Memory B cell (primary cell): ENCODE results near the gene MCU.

ENCODE experiments used
- ATAC-seq: fragments of 150-1000 bp; cut with Tn5 transposase; 2 replicates; pipeline ENCODE4 v1.10.0; 2021; ENCODE audit warnings: low read depth, mild to moderate bottlenecking, moderate library complexity
- DNase-seq, 2 donors: peaks; one replicate each; pipeline ENCODE4 v3.0.0; 2022; ENCODE audit warnings: low spot score in 2 of 2
- H3K27ac Mint-ChIP-seq: one replicate; pipeline ENCODE4 v1.8.0; 2022; ENCODE audit warnings: mild to moderate bottlenecking, moderate library complexity, mixed read lengths
- H3K27me3 Mint-ChIP-seq: one replicate; pipeline ENCODE4 v1.8.0; 2022; ENCODE audit warnings: mixed read lengths
- H3K36me3 Mint-ChIP-seq: one replicate; pipeline ENCODE4 v1.8.0; 2022; ENCODE audit warnings: mild to moderate bottlenecking, mixed read lengths
- H3K4me1 Mint-ChIP-seq: one replicate; pipeline ENCODE4 v1.8.0; 2022; ENCODE audit warnings: mixed read lengths
- H3K4me3 Mint-ChIP-seq: one replicate; pipeline ENCODE4 v1.8.0; 2022; ENCODE audit warnings: mild to moderate bottlenecking, moderate library complexity, mixed read lengths
- H3K9me3 Mint-ChIP-seq: one replicate; pipeline ENCODE4 v1.8.0; 2022; ENCODE audit warnings: mixed read lengths

Gene MCU

DNA sequence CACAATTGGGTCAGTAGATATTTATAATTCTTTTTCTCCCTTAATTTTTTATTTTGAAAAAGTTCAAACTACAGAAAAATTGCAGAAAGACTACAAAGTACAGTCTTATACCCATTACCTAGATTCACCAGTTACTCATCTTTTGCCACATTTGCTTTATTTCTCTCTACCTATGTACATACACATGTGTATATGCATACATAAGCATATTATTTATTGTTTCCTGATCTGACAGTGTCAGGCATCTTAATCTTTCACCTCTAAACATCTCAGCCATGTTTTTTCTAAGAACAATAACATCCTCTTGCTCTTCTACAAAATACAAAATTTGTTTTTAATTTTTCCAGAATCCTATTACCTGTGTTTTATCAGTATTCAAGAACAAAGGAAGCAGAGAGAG is 133.2 kb downstream of the MCU start:
- H3K9me3 Mint-ChIP-seq, result no peaks in the 10 kb centered on the region
- H3K4me1 Mint-ChIP-seq, result peaks cover 2% of the 10 kb centered on the region
- H3K36me3 Mint-ChIP-seq, result peaks cover 6% of the 10 kb centered on the region
- no peak for DNase-seq
- H3K27ac Mint-ChIP-seq, result no peak overlapping the region
- H3K4me3 Mint-ChIP-seq, result no peak overlapping the region
- no peak for ATAC-seq
- no peaks in the 10 kb centered on the region for H3K27me3 Mint-ChIP-seq

DNA sequence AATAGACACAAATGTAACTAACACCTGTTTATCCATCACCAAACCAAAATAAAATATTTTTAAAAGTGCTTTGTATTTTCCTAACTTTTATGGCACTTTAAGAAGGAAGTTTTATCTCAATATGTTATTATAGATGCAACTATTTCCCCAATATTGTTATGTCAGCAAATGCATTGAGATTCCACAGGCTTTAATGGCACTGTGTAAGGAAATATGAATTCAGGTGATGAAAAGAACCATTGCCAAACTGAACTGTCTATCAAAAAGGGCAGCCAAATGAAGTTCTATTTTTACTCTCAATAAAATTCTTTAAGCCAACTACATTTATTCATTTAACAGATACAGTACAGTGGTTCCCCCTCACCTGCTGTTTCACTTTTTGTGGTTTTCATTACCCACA is 134.4 kb downstream of the MCU start:
- ATAC-seq (no peak), DNase-seq (no peak)
- H3K4me3 Mint-ChIP-seq, result no peak overlapping the region
- H3K9me3 Mint-ChIP-seq, result no peaks in the 10 kb centered on the region
- peaks cover 6% of the 10 kb centered on the region for H3K36me3 Mint-ChIP-seq
- no peaks in the 10 kb centered on the region for H3K27me3 Mint-ChIP-seq
- H3K4me1 Mint-ChIP-seq, result peaks cover 2% of the 10 kb centered on the region
- no peak overlapping the region for H3K27ac Mint-ChIP-seq

- Mint-ChIP-seq H3K27me3 (no peaks in the 10 kb centered on the region), H3K4me3 (no peak overlapping the region), H3K27ac (no peak overlapping the region), H3K4me1 (peaks cover 2% of the 10 kb centered on the region), H3K9me3 (no peaks in the 10 kb centered on the region), H3K36me3 (no peaks in the 10 kb centered on the region)
- ATAC-seq, result no peak
- no peak for DNase-seq
Measured at GRCh38 chr10:72828294-72828693, 136.4 kb downstream of the MCU start.

GRCh38 chr10:72830625-72831024 is 138.7 kb downstream of the MCU start:
- ATAC-seq, result no peak
- peaks cover 2% of the 10 kb centered on the region for H3K4me1 Mint-ChIP-seq

GRCh38 chr10:72831696-72832409 is 139.9 kb downstream of the MCU start:
- H3K9me3 Mint-ChIP-seq, result no peaks in the 10 kb centered on the region
- H3K36me3 Mint-ChIP-seq, result peaks cover 2% of the 10 kb centered on the region
- H3K4me3 Mint-ChIP-seq, result no peak overlapping the region
- H3K4me1 Mint-ChIP-seq, result no peaks in the 10 kb centered on the region
- no peak for DNase-seq
- H3K27me3 Mint-ChIP-seq, result no peaks in the 10 kb centered on the region
- peak overlapping the region; percentile 45 for H3K27ac Mint-ChIP-seq
- ATAC-seq, result no peak

More at GRCh38 chr10:72830625-72831024, 138.7 kb downstream of the MCU start:
- no peaks in the 10 kb centered on the region for H3K27me3 Mint-ChIP-seq
- no peaks in the 10 kb centered on the region for H3K9me3 Mint-ChIP-seq
- peaks cover 2% of the 10 kb centered on the region for H3K36me3 Mint-ChIP-seq
- no peak overlapping the region for H3K27ac Mint-ChIP-seq
- no peak overlapping the region for H3K4me3 Mint-ChIP-seq
- DNase-seq, result no peak

GRCh38 chr10:72832701-72833100 is 140.8 kb downstream of the MCU start:
- Mint-ChIP-seq H3K9me3 (no peaks in the 10 kb centered on the region), H3K27me3 (no peaks in the 10 kb centered on the region), H3K4me3 (no peak overlapping the region), H3K36me3 (peaks cover 2% of the 10 kb centered on the region), H3K4me1 (no peaks in the 10 kb centered on the region), H3K27ac (peak overlapping the region; percentile 45)
- ATAC-seq (no peak), DNase-seq (no peak)

DNA sequence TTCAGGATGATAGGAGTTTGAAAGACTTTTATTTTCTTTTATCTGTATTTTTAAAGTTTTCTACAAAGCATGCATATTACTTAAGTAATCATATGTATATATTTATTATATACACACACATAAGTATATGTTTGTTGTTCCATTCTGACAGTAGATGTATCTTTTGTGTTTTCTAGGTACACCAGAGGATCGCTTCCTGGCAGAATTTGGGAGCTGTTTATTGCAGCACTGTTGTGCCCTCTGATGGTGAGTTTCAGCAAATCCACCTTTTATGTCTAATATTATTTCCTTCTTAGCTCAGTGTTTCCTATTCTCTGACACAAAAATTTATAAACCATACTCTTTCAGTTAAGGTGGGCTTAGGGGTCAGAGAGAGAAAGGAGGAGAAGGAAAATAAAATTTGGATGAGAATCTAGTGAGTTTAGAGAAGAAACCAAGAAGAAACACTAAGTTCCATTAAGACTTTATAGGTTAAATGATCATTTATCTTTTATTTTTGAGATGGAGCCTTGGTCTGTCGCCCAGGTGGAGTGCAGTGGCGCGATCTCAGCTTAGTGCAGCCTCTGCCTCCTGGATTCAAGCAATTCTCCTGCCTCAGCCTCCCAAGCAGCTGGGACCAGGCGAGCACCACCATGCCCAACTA is 142.4 kb downstream of the MCU start:
- H3K9me3 Mint-ChIP-seq, result no peaks in the 10 kb centered on the region

DNA sequence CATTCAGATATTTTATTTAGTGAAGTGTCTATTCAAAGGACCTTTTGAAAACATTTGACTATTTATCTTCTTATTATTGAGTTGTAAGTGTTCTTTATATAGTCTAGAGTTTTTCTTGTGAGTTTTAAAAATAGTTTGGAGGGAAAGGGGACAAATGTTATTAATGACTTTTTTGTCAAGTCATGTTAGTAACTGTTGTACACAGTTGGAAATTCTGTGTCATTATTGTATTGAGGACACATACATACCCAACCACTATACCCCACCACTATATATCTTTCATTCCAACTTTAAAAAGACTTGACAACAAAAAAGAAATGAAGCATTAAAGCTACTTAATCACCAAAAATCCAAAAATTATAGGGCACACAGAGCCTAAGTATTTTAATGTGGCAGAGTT is 148.4 kb downstream of the MCU start:
- Mint-ChIP-seq H3K27me3 (no peaks in the 10 kb centered on the region), H3K36me3 (peaks cover 5% of the 10 kb centered on the region), H3K27ac (no peak overlapping the region), H3K4me3 (no peak overlapping the region), H3K4me1 (peaks cover 2% of the 10 kb centered on the region), H3K9me3 (no peaks in the 10 kb centered on the region)
- DNase-seq, result no peak
- ATAC-seq, result no peak

More for the DNA sequence above, 142.4 kb downstream of the MCU start:
- peaks cover 4% of the 10 kb centered on the region for H3K36me3 Mint-ChIP-seq
- ATAC-seq (peak; percentile 72), DNase-seq (peak in 1 of 2 donors; percentile 37)
- no peak overlapping the region for H3K27ac Mint-ChIP-seq
- no peak overlapping the region for H3K4me3 Mint-ChIP-seq
- peaks cover 1% of the 10 kb centered on the region for H3K4me1 Mint-ChIP-seq
- H3K27me3 Mint-ChIP-seq, result no peaks in the 10 kb centered on the region

DNA sequence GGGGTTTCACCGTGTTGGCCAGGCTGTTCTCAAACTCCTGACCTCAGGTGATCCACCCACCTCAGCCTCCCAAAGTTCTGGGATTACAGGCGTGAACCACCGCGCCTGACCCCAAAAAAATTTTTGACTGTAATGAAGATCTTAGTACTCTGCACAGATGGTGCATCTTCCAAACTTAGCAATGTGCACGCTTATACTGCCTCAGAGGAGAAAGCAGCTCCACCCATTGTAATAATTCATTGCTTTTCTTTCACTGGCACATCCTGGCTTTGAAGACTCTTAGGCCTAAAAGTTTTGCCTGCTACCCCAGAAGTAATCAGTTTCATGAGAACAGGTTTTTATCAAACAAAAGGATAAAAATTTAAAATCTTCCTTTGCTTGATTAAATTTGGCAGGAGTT is 149.5 kb downstream of the MCU start:
- Mint-ChIP-seq H3K36me3 (peaks cover 5% of the 10 kb centered on the region), H3K4me3 (no peak overlapping the region), H3K9me3 (no peaks in the 10 kb centered on the region), H3K27ac (no peak overlapping the region), H3K4me1 (peaks cover 2% of the 10 kb centered on the region), H3K27me3 (no peaks in the 10 kb centered on the region)
- DNase-seq, result no peak
- no peak for ATAC-seq

- no peak overlapping the region for H3K27ac Mint-ChIP-seq
- DNase-seq, result no peak
- peaks cover 2% of the 10 kb centered on the region for H3K4me1 Mint-ChIP-seq
- no peak for ATAC-seq
- H3K27me3 Mint-ChIP-seq, result no peaks in the 10 kb centered on the region
- peaks cover 5% of the 10 kb centered on the region for H3K36me3 Mint-ChIP-seq
- H3K4me3 Mint-ChIP-seq, result no peak overlapping the region
- H3K9me3 Mint-ChIP-seq, result no peaks in the 10 kb centered on the region
Measured at GRCh38 chr10:72842164-72842563, 150.2 kb downstream of the MCU start.

- Mint-ChIP-seq H3K27ac (no peak overlapping the region), H3K4me3 (no peak overlapping the region), H3K4me1 (no peaks in the 10 kb centered on the region), H3K36me3 (peaks cover 14% of the 10 kb centered on the region), H3K9me3 (peaks cover 5% of the 10 kb centered on the region), H3K27me3 (no peaks in the 10 kb centered on the region)
- ATAC-seq, result no peak
- no peak for DNase-seq
Measured at GRCh38 chr10:72846238-72846637, 154.3 kb downstream of the MCU start.

DNA sequence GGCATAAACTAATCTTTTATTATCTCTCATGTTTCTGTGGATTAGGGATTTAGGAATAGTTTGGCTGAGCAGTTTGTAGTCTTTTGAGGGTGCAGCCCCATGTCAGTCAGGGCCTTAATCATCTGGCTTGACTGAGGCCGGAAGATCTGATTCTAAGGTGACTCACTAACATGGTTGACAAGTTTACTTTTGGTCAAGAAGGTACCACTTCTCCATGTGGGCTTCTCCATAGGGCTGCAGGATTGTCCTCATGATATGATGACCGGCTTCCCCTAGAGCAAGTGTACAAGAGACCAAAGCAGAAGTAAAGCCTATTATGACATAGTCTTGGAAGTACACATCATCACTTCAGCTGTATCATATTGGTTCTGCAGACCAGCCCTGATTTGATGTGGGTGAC is 155.7 kb downstream of the MCU start:
- no peak for ATAC-seq
- Mint-ChIP-seq H3K4me3 (no peak overlapping the region), H3K4me1 (no peaks in the 10 kb centered on the region), H3K27ac (no peak overlapping the region), H3K27me3 (no peaks in the 10 kb centered on the region), H3K36me3 (peaks cover 22% of the 10 kb centered on the region), H3K9me3 (peaks cover 6% of the 10 kb centered on the region)
- DNase-seq, result no peak

- peaks cover 22% of the 10 kb centered on the region for H3K36me3 Mint-ChIP-seq
- DNase-seq (no peak), ATAC-seq (no peak)
- no peaks in the 10 kb centered on the region for H3K4me1 Mint-ChIP-seq
- no peaks in the 10 kb centered on the region for H3K27me3 Mint-ChIP-seq
- H3K9me3 Mint-ChIP-seq, result peaks cover 6% of the 10 kb centered on the region
- no peak overlapping the region for H3K27ac Mint-ChIP-seq
- H3K4me3 Mint-ChIP-seq, result no peak overlapping the region
Measured at GRCh38 chr10:72850861-72851260, 158.9 kb downstream of the MCU start.

DNA sequence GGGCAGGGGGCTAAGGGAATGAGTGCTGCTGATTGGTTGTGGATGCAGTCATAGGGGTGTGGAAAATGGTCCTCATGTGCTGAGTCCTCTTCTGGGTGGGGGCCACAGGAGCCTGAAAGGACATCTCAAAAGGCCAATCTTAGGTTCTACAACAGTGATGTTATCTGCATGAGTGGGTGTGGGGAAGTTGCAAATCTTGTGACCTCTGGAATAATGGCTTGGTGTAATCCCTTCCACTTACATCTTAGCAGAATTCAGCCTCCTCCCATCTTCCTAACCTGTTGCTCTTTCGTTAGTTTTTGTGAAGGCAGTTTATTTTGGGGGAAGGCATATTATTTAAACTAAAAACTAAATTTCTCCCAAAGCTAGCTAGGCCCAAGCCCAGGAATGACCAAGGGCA is 159.6 kb downstream of the MCU start:
- Mint-ChIP-seq H3K36me3 (peaks cover 22% of the 10 kb centered on the region), H3K27me3 (no peaks in the 10 kb centered on the region), H3K27ac (no peak overlapping the region), H3K9me3 (peaks cover 6% of the 10 kb centered on the region), H3K4me3 (no peak overlapping the region), H3K4me1 (no peaks in the 10 kb centered on the region)
- ATAC-seq (no peak), DNase-seq (no peak)

DNA sequence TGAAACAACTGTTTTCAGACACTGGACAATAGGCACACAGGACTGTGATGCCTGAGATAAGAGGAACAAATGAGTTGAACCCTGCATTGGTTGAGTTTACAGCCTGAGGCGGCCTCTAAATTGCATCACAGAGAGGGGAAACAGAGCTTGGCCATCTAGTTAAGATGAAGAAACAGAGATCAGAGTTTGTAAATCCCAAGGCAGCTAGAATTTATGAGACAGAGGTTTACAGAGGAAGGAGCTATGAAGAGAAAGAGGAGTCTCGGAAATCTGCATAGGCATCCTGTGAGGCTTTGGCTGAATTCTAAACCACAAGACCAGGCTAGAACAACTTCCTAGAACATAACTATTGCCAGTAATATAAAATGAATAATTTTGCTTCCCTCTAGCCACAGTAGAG is 160.6 kb downstream of the MCU start:
- no peak for DNase-seq
- Mint-ChIP-seq H3K27ac (no peak overlapping the region), H3K27me3 (no peaks in the 10 kb centered on the region), H3K4me1 (no peaks in the 10 kb centered on the region), H3K9me3 (peaks cover 6% of the 10 kb centered on the region), H3K4me3 (no peak overlapping the region), H3K36me3 (peaks cover 22% of the 10 kb centered on the region)
- no peak for ATAC-seq
